Spleen (tissue), 11 donors: Measurements from ENCODE around the gene RNF123. TPM values are rescaled to one million over a fixed set of nuclear protein-coding genes. Genes with fewer than 3 reads are reported as not detected.

ENCODE experiments used
- DNase-seq: peaks from one replicate; pipeline ENCODE4 v3.0.0-alpha.2; 2020
- H3K27ac ChIP-seq, 8 donors: fragments of 200-600 bp; sonication (generic) in 7 of 8; 1 replicate in 4 of 8; 2 replicates in 4 of 8; pipeline versions ENCODE4 v1.5.0 to v1.8.0; 2016 to 2021; ENCODE audit warnings: inconsistent platforms in 4 of 8, mild to moderate bottlenecking in 4 of 8, moderate library complexity in 1 of 8
- H3K27me3 ChIP-seq, 7 donors: fragments of 200-600 bp; sonication (generic) in 6 of 7; replicated peaks in 1 of 7; 1 replicate in 4 of 7; 2 replicates in 3 of 7; pipeline versions ENCODE4 v1.5.0 to v1.8.0; 2016 to 2021; ENCODE audit warnings: inconsistent platforms in 3 of 7, mild to moderate bottlenecking in 1 of 7
- H3K36me3 ChIP-seq, 6 donors: fragments of 200-600 bp; sonication (generic) in 5 of 6; 1 replicate in 4 of 6; 2 replicates in 2 of 6; pipeline versions ENCODE4 v1.5.0 to v1.8.0; 2016 to 2021; ENCODE audit warnings: inconsistent platforms in 2 of 6
- H3K4me1 ChIP-seq, 6 donors: fragments of 200-600 bp; sonication (generic) in 5 of 6; 1 replicate in 3 of 6; 2 replicates in 3 of 6; pipeline versions ENCODE4 v1.5.0 to v1.8.0; 2016 to 2021; ENCODE audit warnings: inconsistent platforms in 3 of 6
- H3K4me3 ChIP-seq, 8 donors: fragments of 200-600 bp; sonication (generic) in 7 of 8; 1 replicate in 4 of 8; 2 replicates in 4 of 8; pipeline versions ENCODE4 v1.5.0 to v1.8.0; 2016 to 2021; ENCODE audit warnings: inconsistent platforms in 4 of 8, mild to moderate bottlenecking in 4 of 8, moderate library complexity in 2 of 8
- H3K9me3 ChIP-seq, 8 donors: fragments of 200-600 bp; sonication (generic) in 7 of 8; 1 replicate in 4 of 8; 2 replicates in 4 of 8; pipeline versions ENCODE4 v1.5.0 to v1.8.0; 2016 to 2021; ENCODE audit warnings: inconsistent platforms in 4 of 8
- POLR2A ChIP-seq, 3 donors: fragments of 450-650 bp; IDR thresholded peaks; one replicate each; pipeline ENCODE4 v1.5.1; 2017; ENCODE audit warnings: antibody characterized with exemption in 3 of 3, mild to moderate bottlenecking in 1 of 3
- POLR2AphosphoS5 ChIP-seq, 3 donors: sonication (generic); formaldehyde crosslinking; IDR thresholded peaks; one replicate each; pipeline ENCODE4 v1.5.1; 2017; ENCODE audit warnings: antibody characterized with exemption in 3 of 3
- WGBS, 5 donors: extraction: QIAGEN DNeasy Blood & Tissue Kit in 3 of 5; methylation state at CpG; one replicate each; pipeline versions ENCODE4 v1.1.5 to v1.1.7; 2013 to 2018; 5-methylcytosine and 5-hydroxymethylcytosine counted together
- intact Hi-C: fragments of 100-400 bp; cut with DNase I; formaldehyde crosslinking; loops from one replicate; pipeline ENCODE4 v1.15.0; 2023; ENCODE audit warnings: low total_unique reads
- polyA plus RNA-seq, 3 donors: library from polyadenylated mRNA; stranded (reverse); fragments of 200-250 nt; gene quantifications; one replicate each; pipeline ENCODE4 v1.2.1, GENCODE V29; 2013
- total RNA-seq, 7 donors: library from RNA; depleted of rRNA in 3 of 7; stranded (reverse); fragments of >200 nt in 3 of 7; fragmentation: NEBNext Ultra II Directional in 4 of 7; extraction: Animal tissue kit (Norgen Biotek cat#: 25700) in 4 of 7; gene quantifications; one replicate each; pipeline versions ENCODE4 v1.1.0 to v1.2.1, GENCODE V29; 2016 to 2021
- TF ChIP-seq, protein P1 (sequence below), 11 experiments: fragments of 200-600 bp in 7 of 11; fragments of 450-650 bp in 4 of 11; sonication (generic) in 4 of 11; IDR thresholded peaks in 8 of 11; conservative IDR thresholded peaks in 3 of 11; 1 replicate in 7 of 11; 2 replicates in 4 of 11; pipeline versions ENCODE4 v1.4.0 to v1.8.0; 2016 to 2021; ENCODE audit warnings: antibody characterized with exemption in 11 of 11, inconsistent platforms in 4 of 11, mild to moderate bottlenecking in 1 of 11
- donor health status: healthy with polysubstance abuse.
- donor health status: DM: no; HTN: no; CAD: no; lungs with moderate emphysema.
- donor health status: DM: no; HTN: no; CAD: no.
- donor health status: Bipolar disorder and iron deficiency.
- donor health status: healthy.
- donor health status: DM: no; HTN: no; CAD: no.
- donor health status: DM: yes; HTN: yes; CAD: no.

RNF123 gene
- total and polyA plus RNA-seq, 10 donors: 11.6 to 57.5 (median 37.9) TPM

DNA sequence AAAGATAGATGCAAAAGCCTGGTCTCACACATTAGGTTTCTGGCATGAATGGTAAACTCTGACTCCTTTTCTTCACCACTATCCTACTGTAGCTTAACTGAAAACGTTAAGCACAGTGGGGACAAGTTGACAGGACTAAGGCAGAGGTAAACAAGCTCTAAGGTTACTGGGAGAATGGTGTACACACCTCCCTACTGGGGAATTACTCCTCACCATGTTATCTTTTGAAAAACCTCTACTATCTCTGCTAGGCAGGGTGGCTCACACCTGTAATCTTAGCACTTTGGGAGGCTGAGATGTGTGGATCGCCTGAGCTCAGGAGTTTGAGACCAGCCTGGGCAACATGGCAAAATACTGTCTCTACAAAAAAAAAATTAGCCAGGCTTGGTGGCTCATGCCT is 67.8 kb downstream of the RNF123 start:
- no peak for DNase-seq
- Histone ChIP-seq H3K27ac (no peak overlapping the region), H3K4me3 (no peak overlapping the region), H3K9me3 (no peaks in the 10 kb centered on the region), H3K36me3 (peaks cover 0 to 18% (median 0%) of the 10 kb centered on the region in 6 donors), H3K4me1 (peaks cover 0 to 75% (median 23%) of the 10 kb centered on the region in 6 donors), H3K27me3 (no peaks in the 10 kb centered on the region)
- intact Hi-C loops: no loop called here
- 76 to 87% (median 83%) methylated on average over 2 of the region's 2 CpGs for WGBS, 5 donors
- TF ChIP-seq, protein P1, sequence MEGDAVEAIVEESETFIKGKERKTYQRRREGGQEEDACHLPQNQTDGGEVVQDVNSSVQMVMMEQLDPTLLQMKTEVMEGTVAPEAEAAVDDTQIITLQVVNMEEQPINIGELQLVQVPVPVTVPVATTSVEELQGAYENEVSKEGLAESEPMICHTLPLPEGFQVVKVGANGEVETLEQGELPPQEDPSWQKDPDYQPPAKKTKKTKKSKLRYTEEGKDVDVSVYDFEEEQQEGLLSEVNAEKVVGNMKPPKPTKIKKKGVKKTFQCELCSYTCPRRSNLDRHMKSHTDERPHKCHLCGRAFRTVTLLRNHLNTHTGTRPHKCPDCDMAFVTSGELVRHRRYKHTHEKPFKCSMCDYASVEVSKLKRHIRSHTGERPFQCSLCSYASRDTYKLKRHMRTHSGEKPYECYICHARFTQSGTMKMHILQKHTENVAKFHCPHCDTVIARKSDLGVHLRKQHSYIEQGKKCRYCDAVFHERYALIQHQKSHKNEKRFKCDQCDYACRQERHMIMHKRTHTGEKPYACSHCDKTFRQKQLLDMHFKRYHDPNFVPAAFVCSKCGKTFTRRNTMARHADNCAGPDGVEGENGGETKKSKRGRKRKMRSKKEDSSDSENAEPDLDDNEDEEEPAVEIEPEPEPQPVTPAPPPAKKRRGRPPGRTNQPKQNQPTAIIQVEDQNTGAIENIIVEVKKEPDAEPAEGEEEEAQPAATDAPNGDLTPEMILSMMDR (IDR thresholded peaks at IDR 0.05 in 8 of 11, conservative IDR thresholded peaks at IDR 0.05 in 3 of 11): no peak
- TF ChIP-seq POLR2A (IDR thresholded peaks at IDR 0.05): no peak
- TF ChIP-seq POLR2AphosphoS5 (IDR thresholded peaks at IDR 0.05): no peak

DNA sequence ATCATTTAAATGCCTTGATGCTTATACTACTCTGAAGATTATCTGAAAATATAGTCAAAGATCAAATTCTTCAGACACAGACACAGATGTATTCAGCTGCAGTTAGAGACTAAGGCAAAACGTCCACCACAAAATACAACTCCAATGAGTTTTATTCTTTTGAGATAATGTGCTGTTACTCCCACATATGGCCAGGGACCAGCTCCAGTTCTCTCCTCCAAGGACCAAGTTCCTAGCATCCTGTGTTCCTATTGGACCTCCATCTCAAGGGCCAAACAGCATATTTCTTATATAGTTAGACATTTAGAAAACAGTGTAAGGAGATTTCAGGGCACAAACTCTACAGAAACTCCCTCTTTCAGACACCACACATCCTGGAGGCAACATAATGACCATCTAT is 69.9 kb downstream of the RNF123 start:
- 32 to 71% (median 59%) methylated on average over 1 of the region's 1 CpG for WGBS, 5 donors
- intact Hi-C loops: no loop called here
- Histone ChIP-seq H3K27me3 (no peaks in the 10 kb centered on the region), H3K4me1 (peaks cover 0 to 77% (median 17%) of the 10 kb centered on the region in 6 donors), H3K36me3 (peaks cover 0 to 36% (median 3%) of the 10 kb centered on the region in 6 donors), H3K9me3 (no peaks in the 10 kb centered on the region), H3K4me3 (no peak overlapping the region), H3K27ac (no peak overlapping the region)
- DNase-seq: no peak
- TF ChIP-seq, protein P1 (IDR thresholded peaks at IDR 0.05 in 8 of 11, conservative IDR thresholded peaks at IDR 0.05 in 3 of 11): no peak
- TF ChIP-seq POLR2AphosphoS5 (IDR thresholded peaks at IDR 0.05) (no peak), POLR2A (IDR thresholded peaks at IDR 0.05) (no peak)

DNA sequence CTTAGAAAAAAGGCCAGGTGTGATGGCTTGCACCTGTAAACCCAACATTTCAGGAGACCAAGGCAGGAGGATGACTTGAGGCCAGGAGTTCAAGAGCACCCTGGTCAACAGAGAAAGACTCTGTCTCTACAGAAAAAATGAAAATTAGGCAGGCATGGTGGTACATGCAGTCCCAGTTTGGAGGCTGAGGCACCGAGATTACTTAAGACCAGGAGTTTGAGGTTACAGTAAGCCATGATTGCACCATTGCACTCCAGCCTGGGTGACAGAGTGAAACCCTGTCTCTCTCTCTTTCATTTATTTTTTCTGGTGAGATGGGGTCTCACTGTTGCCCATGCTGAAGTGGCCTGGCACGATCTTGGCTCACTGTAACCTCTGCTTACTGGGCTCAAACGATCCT is 72.3 kb downstream of the RNF123 start:
- Histone ChIP-seq H3K27ac (no peak overlapping the region), H3K27me3 (no peaks in the 10 kb centered on the region), H3K9me3 (no peaks in the 10 kb centered on the region), H3K4me3 (no peak overlapping the region), H3K4me1 (peaks cover 0 to 59% (median 6%) of the 10 kb centered on the region in 6 donors), H3K36me3 (peaks cover 0 to 49% (median 3%) of the 10 kb centered on the region in 6 donors)
- no peak for DNase-seq
- intact Hi-C loops: no loop called here
- WGBS, 5 donors: 56 to 89% (median 75%) methylated on average over 3 of the region's 3 CpGs
- TF ChIP-seq, protein P1 (IDR thresholded peaks at IDR 0.05 in 8 of 11, conservative IDR thresholded peaks at IDR 0.05 in 3 of 11): no peak
- TF ChIP-seq POLR2A (IDR thresholded peaks at IDR 0.05) (no peak), POLR2AphosphoS5 (IDR thresholded peaks at IDR 0.05) (no peak)

DNA sequence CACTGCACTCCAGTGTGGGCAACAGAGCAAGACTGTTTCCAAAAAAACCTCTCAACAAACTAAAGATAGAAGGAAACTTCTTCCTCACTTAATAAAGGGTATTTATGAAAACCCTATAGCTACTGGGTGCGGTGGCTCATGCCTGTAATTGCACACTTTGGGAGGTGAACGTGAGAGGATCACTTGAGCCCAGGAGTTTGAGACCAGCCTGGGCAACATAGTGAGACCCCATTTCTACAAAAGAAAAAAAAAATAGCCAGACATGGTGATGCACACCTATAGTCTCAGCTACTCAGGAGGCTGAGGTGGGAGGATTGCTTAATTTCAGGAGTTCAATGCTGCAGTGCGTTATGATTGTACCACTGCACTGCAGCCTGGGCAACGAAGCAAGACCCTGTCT is 74.6 kb downstream of the RNF123 start:
- H3K27ac ChIP-seq: no peak overlapping the region
- H3K27me3 ChIP-seq: no peaks in the 10 kb centered on the region
- H3K36me3 ChIP-seq: peaks cover 0 to 57% (median 5%) of the 10 kb centered on the region in 6 donors
- no peak overlapping the region for H3K4me3 ChIP-seq
- no peak for DNase-seq
- no peaks in the 10 kb centered on the region for H3K9me3 ChIP-seq
- WGBS, 5 donors: 94 to 99% (median 97%) methylated on average over 4 of the region's 4 CpGs
- no peak for TF ChIP-seq POLR2A (IDR thresholded peaks at IDR 0.05)
- no peak for TF ChIP-seq POLR2AphosphoS5 (IDR thresholded peaks at IDR 0.05)
- TF ChIP-seq, protein P1 (IDR thresholded peaks at IDR 0.05 in 8 of 11, conservative IDR thresholded peaks at IDR 0.05 in 3 of 11): no peak
- intact Hi-C loops: no loop called here
- H3K4me1 ChIP-seq: peaks cover 0 to 43% (median 6%) of the 10 kb centered on the region in 6 donors
